Neural cell (in vitro differentiated cells): Measurements from ENCODE around the gene ITFG1.

Experiments
- CTCF ChIP-seq: fragments of 450-650 bp; IDR thresholded peaks from 2 replicates; pipeline ENCODE4 v1.5.1; 2014; ENCODE audit warnings: antibody characterized with exemption, mild to moderate bottlenecking, moderate library complexity; ENCODE audit not compliant: poor library complexity, severe bottlenecking
- EP300 ChIP-seq: fragments of 450-650 bp; conservative IDR thresholded peaks from 2 replicates; pipeline ENCODE4 v1.6.1; 2014; ENCODE audit warnings: antibody characterized with exemption, mild to moderate bottlenecking, moderate library complexity; ENCODE audit not compliant: poor library complexity, severe bottlenecking
- POLR2AphosphoS5 ChIP-seq: IDR thresholded peaks from 2 replicates; pipeline ENCODE4 v1.6.1; 2012

GRCh38 chr16:47366228-47366627 lies 94.6 kb downstream of the ITFG1 start:
- TF ChIP-seq CTCF = no peak
- no peak for TF ChIP-seq POLR2AphosphoS5
- TF ChIP-seq EP300 = no peak
